Measurements from ENCODE around the gene AVPR2.

The AVPR2 gene

DNA sequence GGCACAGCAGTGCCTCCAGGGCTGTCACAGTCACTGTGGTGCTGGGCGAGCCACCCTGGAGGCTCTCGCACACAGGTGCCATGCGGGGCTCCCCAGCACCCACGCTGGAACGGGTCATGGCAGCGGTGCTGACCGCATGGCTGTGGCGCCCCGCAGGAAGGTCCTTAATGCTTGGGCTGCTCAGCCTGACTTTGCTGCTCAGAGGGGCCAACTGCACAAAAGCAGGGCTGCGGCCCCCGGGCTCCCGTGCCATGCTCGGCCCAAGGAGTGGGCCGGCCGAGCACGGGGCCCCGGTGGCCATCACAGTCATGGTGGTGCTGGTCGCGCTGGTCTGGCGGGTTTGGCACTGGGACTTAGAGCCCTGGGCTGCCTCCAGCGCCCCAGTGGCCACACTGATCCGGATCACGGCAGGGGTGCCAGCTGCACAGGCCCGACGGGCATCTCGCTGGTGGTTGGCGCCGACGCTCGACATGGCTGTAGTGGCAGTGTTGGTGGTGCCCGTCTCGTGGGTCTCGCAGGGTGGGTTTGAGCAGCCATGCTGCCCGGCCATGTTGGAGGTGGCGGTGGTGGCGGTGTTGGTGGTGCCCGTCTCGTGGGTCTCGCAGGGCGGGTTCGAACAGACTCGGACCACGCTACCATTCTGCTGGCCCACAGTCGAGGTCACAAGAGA is 50.2 kb downstream of the AVPR2 start:
- no peak for DNase-seq

DNA sequence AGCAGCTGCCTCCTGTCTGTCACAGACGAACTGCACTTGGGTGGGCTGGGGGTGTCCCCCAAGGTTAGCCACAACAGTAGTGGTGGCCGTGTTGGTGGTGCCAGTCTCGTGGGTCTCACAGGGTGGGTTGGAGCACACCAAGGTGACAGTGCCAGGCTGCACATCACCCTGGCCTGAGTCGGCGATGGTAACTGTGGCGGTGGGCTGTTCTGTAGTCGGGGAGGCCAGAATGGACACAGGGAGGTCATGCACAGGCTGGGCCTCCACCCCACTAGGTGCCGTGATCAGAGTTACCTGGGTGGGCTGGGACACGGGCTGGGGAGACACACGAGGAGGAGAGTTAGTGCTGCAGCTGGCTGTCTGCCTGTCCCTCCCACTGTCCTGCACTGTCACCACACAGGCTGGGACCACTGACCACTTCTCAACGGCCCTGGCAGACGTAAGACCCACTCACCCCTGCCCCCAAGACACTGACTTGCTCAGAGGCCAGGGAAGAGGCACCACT is 50.8 kb downstream of the AVPR2 start:
- DNase-seq = no peak

DNA sequence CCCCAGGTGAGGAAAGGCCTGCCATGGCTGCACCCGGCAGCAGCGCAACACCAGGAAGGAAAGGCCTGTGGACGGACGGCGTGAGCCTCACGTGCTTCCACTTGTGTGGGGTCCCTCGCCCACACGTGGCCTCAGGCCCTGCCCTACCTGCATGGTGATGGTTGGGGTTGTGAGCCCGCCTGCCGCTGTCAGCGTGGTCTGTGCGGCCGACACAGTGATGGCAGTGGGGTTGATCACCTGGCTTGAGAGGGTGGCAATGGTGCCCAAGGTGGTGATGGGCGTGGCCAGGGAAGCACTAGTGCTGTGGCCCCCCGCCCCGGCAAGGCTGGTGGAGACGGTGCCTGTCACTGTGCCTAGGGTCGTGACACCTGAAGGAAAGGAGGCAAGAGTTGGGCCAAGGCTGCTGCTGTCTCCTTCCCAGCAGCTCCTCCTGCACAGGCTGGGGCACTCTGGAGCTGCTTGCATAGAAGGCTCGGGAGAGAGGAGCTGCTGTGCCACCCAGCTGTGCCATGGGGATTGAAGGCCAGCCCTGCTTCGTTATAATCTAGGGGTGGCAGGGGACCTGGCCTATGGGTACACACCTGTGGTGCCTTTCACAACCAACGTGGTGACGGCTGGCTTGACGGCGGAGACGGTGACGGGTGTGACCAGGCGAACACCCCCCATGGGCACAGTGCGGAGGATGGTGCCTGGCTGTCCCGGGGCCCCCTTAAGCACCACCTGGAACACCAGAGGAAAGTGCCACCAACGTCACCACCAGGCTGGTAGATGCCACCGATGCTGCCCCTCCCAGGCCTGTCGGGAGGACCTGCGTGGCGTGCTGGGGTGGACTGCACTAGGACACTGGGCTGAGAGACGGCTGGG is 51.8 kb downstream of the AVPR2 start:
- no peak for DNase-seq
